BLaER1 (cell line): Measurements from ENCODE around the gene DCN.
"Not testable (repeated sequence)": the region's sequence is repeated elsewhere in the genome, so short reads cannot be mapped to it uniquely, and the experiment has no call there.

Experiments used
- H3K27ac ChIP-seq: shearing (Covaris generic); formaldehyde crosslinking; 2 replicates; pipeline ENCODE4 v1.8.1; 2022
- H3K27me3 ChIP-seq: shearing (Covaris generic); formaldehyde crosslinking; 2 replicates; pipeline ENCODE4 v1.8.1; 2022
- H3K36me3 ChIP-seq: shearing (Covaris generic); formaldehyde crosslinking; 2 replicates; pipeline ENCODE4 v1.8.1; 2022
- H3K4me1 ChIP-seq: shearing (Covaris generic); formaldehyde crosslinking; 2 replicates; pipeline ENCODE4 v1.8.1; 2022
- H3K4me2 ChIP-seq: shearing (Covaris generic); formaldehyde crosslinking; 2 replicates; pipeline ENCODE4 v1.8.1; 2022
- H3K4me3 ChIP-seq: shearing (Covaris generic); formaldehyde crosslinking; 2 replicates; pipeline ENCODE4 v1.8.1; 2022
- H3K9ac ChIP-seq: shearing (Covaris generic); formaldehyde crosslinking; 2 replicates; pipeline ENCODE4 v1.8.1; 2022
- H3K9me3 ChIP-seq: shearing (Covaris generic); formaldehyde crosslinking; 2 replicates; pipeline ENCODE4 v1.8.1; 2022
- H4K20me1 ChIP-seq: shearing (Covaris generic); formaldehyde crosslinking; 2 replicates; pipeline ENCODE4 v1.8.1; 2022
- Cebpa-rat ChIP-seq: shearing (Covaris generic); IDR thresholded peaks from 2 replicates; pipeline ENCODE4 v1.8.1; 2022

The DCN gene

DNA sequence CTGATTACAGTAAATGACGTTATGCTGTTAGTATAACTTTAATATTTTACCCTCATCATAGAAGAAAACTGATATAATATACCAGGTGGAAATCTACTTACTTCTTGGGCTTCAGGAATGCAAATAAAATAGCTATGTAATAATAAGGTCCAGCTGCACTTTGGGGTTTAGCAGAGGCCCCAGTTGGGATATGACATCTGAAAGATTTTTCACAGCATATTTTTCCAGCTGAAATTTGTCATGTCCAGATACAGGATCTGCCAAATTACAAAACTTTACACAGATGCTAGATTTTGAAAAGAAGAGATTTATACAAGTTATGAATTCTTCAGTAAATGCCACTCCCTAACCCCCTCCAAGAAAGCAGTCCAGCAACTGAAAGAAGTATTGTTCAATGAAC is 29.2 kb upstream of the DCN start:
- Histone ChIP-seq H3K9ac (no peak overlapping the region), H3K27ac (no peak overlapping the region), H3K27me3 (no peaks in the 10 kb centered on the region), H3K36me3 (no peaks in the 10 kb centered on the region), H3K4me1 (no peaks in the 10 kb centered on the region), H3K9me3 (no peaks in the 10 kb centered on the region), H4K20me1 (no peaks in the 10 kb centered on the region), H3K4me2 (no peak overlapping the region), H3K4me3 (no peak overlapping the region)
- TF ChIP-seq Cebpa-rat, result no peak

DNA sequence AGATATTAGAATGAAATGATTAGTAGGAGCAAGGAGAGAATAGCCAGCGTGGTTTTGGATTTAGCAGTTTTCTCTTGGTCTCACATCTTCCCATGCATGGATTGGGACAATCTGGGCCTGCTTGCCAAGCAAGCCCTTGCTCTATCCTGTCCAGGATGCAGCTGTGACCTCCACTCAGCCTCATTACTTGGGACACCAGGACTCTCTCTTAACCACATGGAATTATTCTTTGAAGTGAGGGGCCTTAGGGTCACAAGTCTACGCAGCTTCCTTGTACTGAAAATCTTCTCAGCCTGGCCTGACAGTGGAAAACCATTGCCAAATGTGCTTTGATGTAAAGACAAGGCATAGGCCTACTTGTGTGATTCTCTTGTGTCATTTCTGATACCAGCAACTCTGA is 28.0 kb upstream of the DCN start:
- Histone ChIP-seq H4K20me1 (no peaks in the 10 kb centered on the region), H3K4me1 (no peaks in the 10 kb centered on the region), H3K27ac (no peak overlapping the region), H3K9me3 (no peaks in the 10 kb centered on the region), H3K9ac (no peak overlapping the region), H3K36me3 (no peaks in the 10 kb centered on the region), H3K4me2 (no peak overlapping the region), H3K4me3 (no peak overlapping the region), H3K27me3 (no peaks in the 10 kb centered on the region)
- no peak for TF ChIP-seq Cebpa-rat

DNA sequence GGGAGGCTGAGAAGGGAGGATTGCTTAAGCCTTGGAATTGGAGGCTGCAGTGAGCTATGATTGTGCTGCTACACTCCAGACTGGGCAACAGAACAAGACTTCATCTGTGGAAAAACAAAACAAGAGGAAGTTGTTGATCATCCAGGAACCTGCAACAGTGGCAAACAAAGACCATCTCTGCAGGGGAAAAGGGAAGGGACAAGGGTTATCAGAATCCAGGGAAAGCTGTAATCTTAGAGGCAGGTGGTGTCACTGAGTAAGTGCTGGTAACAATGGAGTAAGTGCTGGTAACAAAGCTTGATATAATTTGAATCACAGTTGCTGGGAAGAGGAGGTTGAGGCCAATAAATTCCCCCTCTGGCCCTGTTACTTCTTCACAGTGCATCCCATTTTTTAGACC is 27.5 kb upstream of the DCN start:
- H3K36me3 ChIP-seq, result no peaks in the 10 kb centered on the region
- no peak overlapping the region for H3K9ac ChIP-seq
- no peak overlapping the region for H3K4me3 ChIP-seq
- TF ChIP-seq Cebpa-rat, result no peak
- H3K4me1 ChIP-seq, result no peaks in the 10 kb centered on the region
- H3K9me3 ChIP-seq, result no peaks in the 10 kb centered on the region
- no peak overlapping the region for H3K27ac ChIP-seq
- H4K20me1 ChIP-seq, result no peaks in the 10 kb centered on the region
- H3K27me3 ChIP-seq, result no peaks in the 10 kb centered on the region
- H3K4me2 ChIP-seq, result no peak overlapping the region

DNA sequence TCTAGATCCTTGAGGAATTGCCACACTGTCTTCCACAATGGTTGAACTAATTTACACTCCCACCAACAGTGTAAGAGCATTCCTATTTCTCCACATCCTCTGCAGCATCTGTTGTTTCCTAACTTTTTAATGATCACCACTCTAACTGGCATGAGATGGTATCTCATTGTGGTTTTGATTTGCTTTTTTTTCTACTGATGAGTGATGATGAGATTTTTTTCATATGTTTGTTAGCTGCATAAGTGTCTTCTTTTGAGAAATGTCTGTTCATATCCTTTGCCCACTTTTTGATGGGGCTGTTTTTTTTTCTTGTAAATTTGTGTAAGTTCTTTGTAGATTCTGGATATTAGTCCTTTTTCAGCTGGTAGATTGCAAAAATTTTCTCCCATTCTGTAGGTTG is 24.7 kb upstream of the DCN start:
- H3K4me1 ChIP-seq, H3K4me2 ChIP-seq, H3K27ac ChIP-seq, H3K9ac ChIP-seq, H3K27me3 ChIP-seq, H3K4me3 ChIP-seq, H3K36me3 ChIP-seq, H3K9me3 ChIP-seq, H4K20me1 ChIP-seq: not testable (repeated sequence)

DNA sequence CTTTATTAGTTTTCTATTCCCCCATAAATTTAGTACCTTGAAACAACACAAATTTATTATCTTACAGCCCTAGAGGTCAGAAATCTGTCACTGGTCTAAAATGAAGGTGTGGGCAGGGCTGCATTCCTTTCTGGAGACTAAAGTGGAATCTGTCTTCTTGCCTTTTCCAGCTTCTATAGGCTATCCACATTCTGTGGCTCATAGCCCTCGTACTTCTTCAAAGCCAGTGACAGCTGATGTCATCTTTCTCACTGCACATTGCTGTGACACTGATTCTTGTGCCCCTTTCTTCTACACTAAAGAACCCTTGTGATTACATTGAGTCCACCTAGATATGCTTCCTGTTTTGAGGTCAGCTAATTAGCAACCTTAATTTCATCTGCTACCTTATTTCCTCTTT is 23.2 kb upstream of the DCN start:
- no peak overlapping the region for H3K9ac ChIP-seq
- no peak overlapping the region for H3K4me2 ChIP-seq
- no peaks in the 10 kb centered on the region for H3K9me3 ChIP-seq
- H4K20me1 ChIP-seq, result no peaks in the 10 kb centered on the region
- H3K4me3 ChIP-seq, result no peak overlapping the region
- no peaks in the 10 kb centered on the region for H3K27me3 ChIP-seq
- no peak overlapping the region for H3K27ac ChIP-seq
- no peaks in the 10 kb centered on the region for H3K36me3 ChIP-seq
- no peaks in the 10 kb centered on the region for H3K4me1 ChIP-seq
- TF ChIP-seq Cebpa-rat, result no peak

DNA sequence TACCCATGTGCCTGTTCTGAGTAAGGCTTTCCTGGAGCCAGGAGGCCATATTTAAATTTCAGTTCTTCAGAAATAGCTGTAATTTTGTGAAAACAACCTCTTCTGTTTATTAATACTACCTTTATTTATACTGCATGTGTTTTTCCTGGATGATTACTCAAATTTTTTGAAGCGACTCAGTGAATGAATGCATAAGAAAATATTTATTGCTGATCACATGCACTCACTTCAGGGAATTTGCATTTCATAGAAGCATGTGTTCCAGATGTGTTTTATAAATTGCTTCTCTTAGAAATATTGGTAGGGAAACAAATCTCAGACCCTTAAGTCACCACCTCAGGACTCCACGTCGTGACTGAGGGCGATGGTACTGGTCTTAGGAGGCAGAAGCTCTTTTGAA is 21.8 kb upstream of the DCN start:
- TF ChIP-seq Cebpa-rat, result no peak
- Histone ChIP-seq H3K27ac (no peak overlapping the region), H3K4me2 (no peak overlapping the region)

DNA sequence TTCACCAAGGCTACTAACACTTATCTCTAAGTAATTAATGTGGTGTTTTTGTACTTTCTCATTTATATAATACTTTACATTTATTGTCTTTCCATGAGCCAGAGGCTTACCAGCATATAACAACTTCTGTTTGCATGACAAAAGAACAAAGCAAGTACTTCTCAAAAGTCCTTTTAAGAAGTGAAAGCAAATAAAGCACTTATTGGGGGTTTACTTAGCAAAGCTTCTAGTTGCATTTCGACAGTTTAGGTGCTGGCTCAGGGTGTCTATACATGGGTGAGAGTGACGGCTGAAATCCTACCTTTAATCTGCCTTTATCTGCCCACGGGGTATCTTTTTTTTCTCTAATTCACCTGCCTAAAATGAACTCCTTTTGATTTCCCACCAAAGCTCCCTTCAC is 21.0 kb upstream of the DCN start:
- Histone ChIP-seq H3K4me2 (no peak overlapping the region), H3K4me1 (no peaks in the 10 kb centered on the region), H3K27me3 (no peaks in the 10 kb centered on the region), H3K9ac (no peak overlapping the region), H3K27ac (no peak overlapping the region), H3K4me3 (no peak overlapping the region), H4K20me1 (no peaks in the 10 kb centered on the region), H3K9me3 (no peaks in the 10 kb centered on the region), H3K36me3 (no peaks in the 10 kb centered on the region)
- no peak for TF ChIP-seq Cebpa-rat

More for the DNA sequence above, 21.8 kb upstream of the DCN start:
- H3K36me3 ChIP-seq, result no peaks in the 10 kb centered on the region
- H3K4me1 ChIP-seq, result no peaks in the 10 kb centered on the region
- no peaks in the 10 kb centered on the region for H4K20me1 ChIP-seq
- H3K9ac ChIP-seq, result no peak overlapping the region
- no peaks in the 10 kb centered on the region for H3K9me3 ChIP-seq
- no peaks in the 10 kb centered on the region for H3K27me3 ChIP-seq
- H3K4me3 ChIP-seq, result no peak overlapping the region

DNA sequence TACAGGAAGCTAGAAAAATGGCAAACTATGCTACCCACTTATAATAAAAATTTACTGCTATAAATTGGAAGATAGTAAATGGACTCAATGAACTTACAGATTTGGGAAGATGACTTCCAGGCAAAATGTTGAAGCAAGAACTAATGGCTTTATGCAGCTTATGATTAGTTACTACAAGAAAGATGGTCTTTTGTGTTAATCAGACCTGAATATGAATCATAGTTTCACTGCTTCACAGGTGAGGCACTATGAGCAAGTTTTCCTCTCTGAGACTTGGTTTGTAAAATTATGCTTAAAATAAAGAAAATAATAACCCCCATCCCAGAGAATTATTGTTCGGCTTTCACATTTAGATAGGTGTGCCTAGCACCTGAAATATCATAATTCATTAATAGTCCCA is 19.8 kb upstream of the DCN start:
- Histone ChIP-seq H3K27ac (no peak overlapping the region), H3K9ac (no peak overlapping the region), H3K27me3 (no peaks in the 10 kb centered on the region), H4K20me1 (no peaks in the 10 kb centered on the region), H3K4me1 (no peaks in the 10 kb centered on the region), H3K4me3 (no peak overlapping the region), H3K4me2 (no peak overlapping the region), H3K36me3 (no peaks in the 10 kb centered on the region), H3K9me3 (no peaks in the 10 kb centered on the region)
- TF ChIP-seq Cebpa-rat, result no peak

DNA sequence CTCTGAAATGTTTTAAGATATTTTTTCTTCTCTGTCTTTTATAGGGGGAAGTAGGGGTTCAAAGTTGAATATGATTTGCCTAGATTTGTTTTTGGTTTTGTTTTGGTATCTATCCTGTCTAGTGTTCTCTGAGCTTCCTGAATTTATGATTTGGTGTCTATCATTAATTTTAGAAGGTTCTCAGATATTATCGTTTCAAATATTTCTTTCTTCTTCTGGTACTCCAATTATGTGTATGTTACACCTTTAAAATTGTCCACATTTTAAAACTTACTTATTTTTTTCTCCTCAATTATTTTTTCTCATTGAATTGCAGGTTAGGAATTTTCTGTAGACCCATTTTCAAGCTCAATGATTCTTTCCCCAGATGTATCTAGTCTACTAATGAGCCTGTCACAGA is 13.8 kb upstream of the DCN start:
- H3K4me1 ChIP-seq, result no peaks in the 10 kb centered on the region
- H3K27me3 ChIP-seq, result no peaks in the 10 kb centered on the region
- no peak for TF ChIP-seq Cebpa-rat
- no peak overlapping the region for H3K9ac ChIP-seq
- H3K36me3 ChIP-seq, result no peaks in the 10 kb centered on the region
- peaks cover 4% of the 10 kb centered on the region; the same call in 1 of the 2 replicates for H3K9me3 ChIP-seq
- no peak overlapping the region for H3K4me3 ChIP-seq
- no peak overlapping the region for H3K27ac ChIP-seq
- no peaks in the 10 kb centered on the region for H4K20me1 ChIP-seq
- no peak overlapping the region for H3K4me2 ChIP-seq

DNA sequence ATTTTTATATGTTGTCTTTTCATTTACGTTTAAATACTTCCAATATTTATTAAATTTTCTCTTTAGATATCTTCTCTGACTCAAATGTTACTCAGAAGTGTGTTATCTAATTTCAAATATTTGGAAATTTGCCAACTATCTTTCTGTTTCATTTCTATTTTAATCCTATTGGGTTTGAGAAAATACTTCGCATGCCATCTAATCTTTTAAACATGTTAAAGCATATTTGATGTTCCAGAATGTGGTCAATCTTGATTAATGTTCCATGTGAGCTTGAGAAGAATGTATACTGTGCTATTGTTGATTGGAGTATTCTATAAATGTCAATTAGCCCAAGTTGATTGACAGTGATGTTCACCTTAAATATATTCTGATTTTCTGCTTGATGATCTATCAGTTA is 11.9 kb upstream of the DCN start:
- Histone ChIP-seq H4K20me1 (no peaks in the 10 kb centered on the region), H3K4me2 (no peak overlapping the region), H3K9ac (no peak overlapping the region), H3K4me1 (no peaks in the 10 kb centered on the region), H3K27ac (no peak overlapping the region), H3K27me3 (no peaks in the 10 kb centered on the region), H3K36me3 (no peaks in the 10 kb centered on the region), H3K4me3 (no peak overlapping the region), H3K9me3 (peaks cover 4% of the 10 kb centered on the region; the same call in 1 of the 2 replicates)
- no peak for TF ChIP-seq Cebpa-rat

DNA sequence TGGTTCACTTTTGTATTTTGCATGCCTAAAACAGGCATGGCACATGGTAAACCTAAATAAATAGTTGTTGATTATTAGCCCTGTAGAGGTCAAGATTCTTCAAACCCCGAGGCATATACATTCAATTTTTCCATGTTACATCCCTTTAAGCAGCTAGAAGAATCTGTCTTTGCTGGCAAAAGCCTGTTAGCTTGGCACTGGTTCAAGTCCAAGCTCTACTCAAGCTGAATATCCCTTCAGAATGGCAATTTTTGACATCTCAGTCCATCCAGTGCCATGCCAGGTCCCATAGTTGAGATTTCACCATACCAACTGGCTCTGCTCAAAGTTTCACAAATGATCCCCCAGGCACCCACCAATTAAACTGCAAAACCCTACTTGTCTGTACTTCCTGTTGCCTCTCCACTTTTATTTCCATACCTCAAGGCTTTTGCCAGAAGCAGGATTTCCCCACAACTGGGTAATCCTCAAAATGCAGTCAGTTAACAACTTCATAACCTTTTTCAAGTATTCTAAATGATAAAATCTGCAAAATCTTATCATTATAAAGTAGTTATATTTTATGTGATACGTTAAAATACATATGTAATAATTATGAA is 9.0 kb upstream of the DCN start:
- Histone ChIP-seq H3K4me2 (no peak overlapping the region), H3K4me3 (no peak overlapping the region), H3K4me1 (no peaks in the 10 kb centered on the region), H3K27me3 (no peaks in the 10 kb centered on the region), H3K36me3 (no peaks in the 10 kb centered on the region), H3K27ac (no peak overlapping the region), H3K9ac (no peak overlapping the region), H3K9me3 (peaks cover 4% of the 10 kb centered on the region; the same call in 1 of the 2 replicates), H4K20me1 (no peaks in the 10 kb centered on the region)
- no peak for TF ChIP-seq Cebpa-rat
